ENCODE measurements around the gene USB1. TPM values are rescaled to one million over a fixed set of nuclear protein-coding genes. Genes with fewer than 3 reads are reported as not detected.

Gene USB1
- total RNA-seq, 1 experiment from 2014 or later = 91.2 TPM

- Mint-ChIP-seq H3K36me3 (ENCODE audit: insufficient read depth, unreplicated experiment) (no peaks in the 10 kb centered on the region), H3K9me3 (ENCODE audit: unreplicated experiment) (no peaks in the 10 kb centered on the region), H3K27ac (ENCODE audit: unreplicated experiment) (no peak overlapping the region), H3K4me3 (ENCODE audit: unreplicated experiment) (no peak overlapping the region), H3K27me3 (ENCODE audit: insufficient read depth, unreplicated experiment) (no peaks in the 10 kb centered on the region), H3K4me1 (ENCODE audit: low read depth, unreplicated experiment) (no peaks in the 10 kb centered on the region)
- BruUV-seq (replicated peaks) = no TSS peak
- H3K4me1 ChIP-seq = no peaks in the 10 kb centered on the region
- no peak for DNase-seq
- ChIA-PET POLR2A (no interaction called here), CTCF (no interaction called here)
- TF ChIP-seq CTCF (IDR thresholded peaks at IDR 0.05; ENCODE audit: insufficient read depth in 1 of 2, low read depth in 1 of 2, low read length in 1 of 2, severe bottlenecking in 1 of 2, unreplicated experiment in 1 of 2) = no peak
- no peaks in the 10 kb centered on the region for H3K9me3 ChIP-seq
- H3K27me3 ChIP-seq (replicated peaks; ENCODE audit: control insufficient read depth, insufficient read depth, low read length) = no peaks in the 10 kb centered on the region
- intact Hi-C loops (cut with micrococcal nuclease; ENCODE audit: unreplicated experiment) = no loop called here
- no peak overlapping the region for H3K4me3 ChIP-seq (ENCODE audit: low read depth, low read length)
- no peaks in the 10 kb centered on the region for H3K36me3 ChIP-seq (ENCODE audit: control insufficient read depth, insufficient read depth, low read length)
These were observed 33.3 kb upstream of the USB1 start for GRCh38 chr16:57967916-57968315.

GRCh38 chr16:57969451-57970123 lies 31.6 kb upstream of the USB1 start:
- H3K9me3 ChIP-seq = no peaks in the 10 kb centered on the region
- POLR2A ChIA-PET = no interaction called here
- BruUV-seq (replicated peaks) = no TSS peak

GRCh38 chr16:57970319-57970718 lies 30.9 kb upstream of the USB1 start:
- Mint-ChIP-seq H3K4me1 (ENCODE audit: low read depth, unreplicated experiment) (no peaks in the 10 kb centered on the region), H3K4me3 (ENCODE audit: unreplicated experiment) (no peak overlapping the region), H3K9me3 (ENCODE audit: unreplicated experiment) (no peaks in the 10 kb centered on the region), H3K36me3 (ENCODE audit: insufficient read depth, unreplicated experiment) (no peaks in the 10 kb centered on the region), H3K27me3 (ENCODE audit: insufficient read depth, unreplicated experiment) (no peaks in the 10 kb centered on the region), H3K27ac (ENCODE audit: unreplicated experiment) (no peak overlapping the region)
- ChIA-PET POLR2A (no interaction called here), CTCF (no interaction called here)
- no peaks in the 10 kb centered on the region for H3K36me3 ChIP-seq (ENCODE audit: control insufficient read depth, insufficient read depth, low read length)
- H3K4me1 ChIP-seq = no peaks in the 10 kb centered on the region
- DNase-seq = no peak
- BruUV-seq (replicated peaks) = no TSS peak
- no peak overlapping the region for H3K4me3 ChIP-seq (ENCODE audit: low read depth, low read length)
- H3K27me3 ChIP-seq (replicated peaks; ENCODE audit: control insufficient read depth, insufficient read depth, low read length) = no peaks in the 10 kb centered on the region
- TF ChIP-seq CTCF (IDR thresholded peaks at IDR 0.05; ENCODE audit: insufficient read depth in 1 of 2, low read depth in 1 of 2, low read length in 1 of 2, severe bottlenecking in 1 of 2, unreplicated experiment in 1 of 2) = no peak
- H3K9me3 ChIP-seq = no peaks in the 10 kb centered on the region
- intact Hi-C loops (cut with micrococcal nuclease; ENCODE audit: unreplicated experiment) = no loop called here

More at GRCh38 chr16:57969451-57970123, 31.6 kb upstream of the USB1 start:
- Mint-ChIP-seq H3K36me3 (ENCODE audit: insufficient read depth, unreplicated experiment) (no peaks in the 10 kb centered on the region), H3K27ac (ENCODE audit: unreplicated experiment) (no peak overlapping the region), H3K4me3 (ENCODE audit: unreplicated experiment) (no peak overlapping the region), H3K9me3 (ENCODE audit: unreplicated experiment) (no peaks in the 10 kb centered on the region), H3K4me1 (ENCODE audit: low read depth, unreplicated experiment) (no peaks in the 10 kb centered on the region), H3K27me3 (ENCODE audit: insufficient read depth, unreplicated experiment) (no peaks in the 10 kb centered on the region)
- CTCF ChIA-PET = no interaction called here
- Histone ChIP-seq H3K36me3 (ENCODE audit: control insufficient read depth, insufficient read depth, low read length) (no peaks in the 10 kb centered on the region), H3K27me3 (replicated peaks; ENCODE audit: control insufficient read depth, insufficient read depth, low read length) (no peaks in the 10 kb centered on the region), H3K4me3 (ENCODE audit: low read depth, low read length) (no peak overlapping the region), H3K4me1 (no peaks in the 10 kb centered on the region)
- DNase-seq = no peak
- TF ChIP-seq CTCF (IDR thresholded peaks at IDR 0.05; ENCODE audit: insufficient read depth in 1 of 2, low read depth in 1 of 2, low read length in 1 of 2, severe bottlenecking in 1 of 2, unreplicated experiment in 1 of 2) = no peak
- intact Hi-C loops (cut with micrococcal nuclease; ENCODE audit: unreplicated experiment) = no loop called here

Measured in Caco-2 (cell line).